Hepatocyte (in vitro differentiated cells): ENCODE results near the gene RAB4A. TPM values are rescaled to one million over a fixed set of nuclear protein-coding genes. Genes with fewer than 3 reads are reported as not detected.

ENCODE experiments used
- DNase-seq: peaks from one replicate; pipeline ENCODE4 v3.0.0-alpha.2; 2016; ENCODE audit warnings: low spot score
- H2AFZ ChIP-seq: fragments of 200-600 bp; sonication (generic); 2 replicates; pipeline ENCODE4 v1.6.0; 2016; ENCODE audit warnings: antibody characterized with exemption, mild to moderate bottlenecking
- H3K27ac ChIP-seq: fragments of 200-600 bp; sonication (generic); 2 replicates; pipeline ENCODE4 v1.5.1; 2016; ENCODE audit warnings: mild to moderate bottlenecking
- H3K27me3 ChIP-seq: fragments of 200-600 bp; sonication (generic); 2 replicates; pipeline ENCODE4 v1.6.1; 2016
- H3K36me3 ChIP-seq: fragments of 200-600 bp; sonication (generic); replicated peaks from 2 replicates; pipeline ENCODE4 v1.5.1; 2016; ENCODE audit warnings: low read depth; ENCODE audit not compliant: insufficient read depth
- H3K4me1 ChIP-seq: fragments of 200-600 bp; sonication (generic); 2 replicates; pipeline ENCODE4 v1.5.1; 2016; ENCODE audit warnings: mild to moderate bottlenecking, moderate library complexity; ENCODE audit not compliant: insufficient read depth
- H3K4me2 ChIP-seq: fragments of 200-600 bp; sonication (generic); 2 replicates; pipeline ENCODE4 v1.6.0; 2016
- H3K4me3 ChIP-seq: fragments of 200-600 bp; sonication (generic); 2 replicates; pipeline ENCODE4 v1.5.1; 2016; ENCODE audit warnings: mild to moderate bottlenecking
- H3K79me2 ChIP-seq: fragments of 200-600 bp; sonication (generic); 2 replicates; pipeline ENCODE4 v1.6.0; 2017; ENCODE audit warnings: mild to moderate bottlenecking
- H3K9me2 ChIP-seq: fragments of 200-600 bp; sonication (generic); replicated peaks from 2 replicates; pipeline ENCODE4 v1.6.0; 2017; ENCODE audit warnings: mild to moderate bottlenecking; ENCODE audit not compliant: insufficient read depth
- H3K9me3 ChIP-seq: fragments of 200-600 bp; sonication (generic); 2 replicates; pipeline ENCODE4 v1.5.1; 2016; ENCODE audit warnings: low read depth, mild to moderate bottlenecking
- H4K20me1 ChIP-seq: fragments of 200-600 bp; sonication (generic); 2 replicates; pipeline ENCODE4 v1.6.0; 2016; ENCODE audit warnings: mild to moderate bottlenecking; ENCODE audit not compliant: insufficient read depth, poor library complexity, severe bottlenecking
- CTCF ChIP-seq: fragments of 200-600 bp; sonication (generic); IDR thresholded peaks from 2 replicates; pipeline ENCODE4 v1.5.1; 2016; ENCODE audit warnings: antibody characterized with exemption, mild to moderate bottlenecking; ENCODE audit not compliant: poor library complexity
- EZH2 ChIP-seq: fragments of 200-600 bp; sonication (generic); IDR thresholded peaks from 2 replicates; pipeline ENCODE4 v1.6.1; 2016; ENCODE audit warnings: antibody characterized with exemption, mild to moderate bottlenecking, borderline replicate concordance
- EZH2phosphoT487 ChIP-seq: fragments of 200-600 bp; sonication (generic); IDR thresholded peaks from one replicate; pipeline ENCODE4 v1.6.1; 2018; ENCODE audit warnings: antibody characterized with exemption, mild to moderate bottlenecking, low read depth, moderate library complexity; ENCODE audit not compliant: unreplicated experiment, severe bottlenecking
- WGBS: methylation state at CpG from one replicate; pipeline ENCODE4 v1.1.6; 2016; ENCODE audit warnings: low lambda C conversion rate; ENCODE audit errors: missing lambda C conversion rate; 5-methylcytosine and 5-hydroxymethylcytosine counted together
- polyA plus RNA-seq: library from polyadenylated mRNA; unstranded; fragments of >200 nt; fragmentation: Nextera tagmentation; extraction: Ambion mirVana; gene quantifications from 2 replicates; pipeline ENCODE4 v1.2.1, GENCODE V29; 2016
- total RNA-seq: library from RNA; depleted of rRNA; stranded (reverse); fragments of >200 nt; gene quantifications from 2 replicates; pipeline ENCODE4 v1.2.3, GENCODE V29; 2014

RAB4A gene
- total and polyA plus RNA-seq, 2 experiments from 2014 or later = 47.7 to 54.3 TPM

- Histone ChIP-seq H3K9me3 (no peaks in the 10 kb centered on the region), H3K9me2 (no peaks in the 10 kb centered on the region), H2AFZ (no peak overlapping the region), H3K27ac (no peak overlapping the region), H3K4me2 (no peak overlapping the region), H3K79me2 (no peaks in the 10 kb centered on the region), H3K4me1 (no peaks in the 10 kb centered on the region), H4K20me1 (no peaks in the 10 kb centered on the region), H3K36me3 (no peaks in the 10 kb centered on the region), H3K27me3 (no peaks in the 10 kb centered on the region), H3K4me3 (no peak overlapping the region)
- DNase-seq = no peak
- WGBS = 95% methylated on average over 2 of the region's 2 CpGs
- no peak for TF ChIP-seq EZH2
- no peak for TF ChIP-seq EZH2phosphoT487
- no peak for TF ChIP-seq CTCF
Observed at GRCh38 chr1:229262239-229262638, 8.7 kb upstream of the RAB4A start.

- no peak for DNase-seq
- Histone ChIP-seq H3K79me2 (no peaks in the 10 kb centered on the region), H3K4me3 (no peak overlapping the region), H3K9me2 (no peaks in the 10 kb centered on the region), H2AFZ (no peak overlapping the region), H4K20me1 (no peaks in the 10 kb centered on the region), H3K9me3 (no peaks in the 10 kb centered on the region), H3K4me1 (no peaks in the 10 kb centered on the region), H3K27me3 (no peaks in the 10 kb centered on the region), H3K36me3 (no peaks in the 10 kb centered on the region), H3K4me2 (no peak overlapping the region), H3K27ac (no peak overlapping the region)
- TF ChIP-seq EZH2phosphoT487 (no peak), CTCF (no peak), EZH2 (no peak)
Observed at GRCh38 chr1:229263254-229263653, 7.7 kb upstream of the RAB4A start.

GRCh38 chr1:229264068-229264467, 6.8 kb upstream of the RAB4A start:
- no peak overlapping the region for H3K4me3 ChIP-seq
- H3K9me3 ChIP-seq = no peaks in the 10 kb centered on the region
- no peaks in the 10 kb centered on the region for H3K9me2 ChIP-seq
- H2AFZ ChIP-seq = no peak overlapping the region
- 94% methylated on average over 7 of the region's 7 CpGs for WGBS
- no peak for DNase-seq
- no peaks in the 10 kb centered on the region for H3K79me2 ChIP-seq
- H3K4me2 ChIP-seq = no peak overlapping the region
- no peaks in the 10 kb centered on the region for H3K4me1 ChIP-seq
- H4K20me1 ChIP-seq = no peaks in the 10 kb centered on the region
- H3K27me3 ChIP-seq = no peaks in the 10 kb centered on the region
- TF ChIP-seq EZH2phosphoT487 (no peak), EZH2 (no peak), CTCF (no peak)
- no peaks in the 10 kb centered on the region for H3K36me3 ChIP-seq
- H3K27ac ChIP-seq = no peak overlapping the region

GRCh38 chr1:229264487-229264886, 6.4 kb upstream of the RAB4A start:
- H3K9me2 ChIP-seq = no peaks in the 10 kb centered on the region
- H2AFZ ChIP-seq = no peak overlapping the region
- H4K20me1 ChIP-seq = no peaks in the 10 kb centered on the region
- H3K4me3 ChIP-seq = no peak overlapping the region
- H3K36me3 ChIP-seq = no peaks in the 10 kb centered on the region
- no peaks in the 10 kb centered on the region for H3K79me2 ChIP-seq
- no peak for DNase-seq
- H3K27ac ChIP-seq = no peak overlapping the region
- H3K9me3 ChIP-seq = no peaks in the 10 kb centered on the region
- no peaks in the 10 kb centered on the region for H3K4me1 ChIP-seq
- TF ChIP-seq CTCF = no peak
- no peak for TF ChIP-seq EZH2phosphoT487
- no peak for TF ChIP-seq EZH2
- WGBS = 88% methylated on average over 5 of the region's 5 CpGs
- H3K4me2 ChIP-seq = no peak overlapping the region
- H3K27me3 ChIP-seq = no peaks in the 10 kb centered on the region
